ENCODE results near the gene ADCY2.

Gene ADCY2

GRCh38 chr5:7625740-7626139 lies 229.8 kb downstream of the ADCY2 start:
- no peak for DNase-seq
- no peaks in the 10 kb centered on the region for H3K27me3 ChIP-seq (replicated peaks)

GRCh38 chr5:7628248-7628647 lies 232.3 kb downstream of the ADCY2 start:
- in situ Hi-C loops (cut with HindIII; ENCODE audit: low pct_ligation_motif_present, low sequenced_read_pairs): no loop called here
- no peaks in the 10 kb centered on the region for H3K36me3 ChIP-seq (replicated peaks)
- DNase-seq: no peak
- H3K4me3 ChIP-seq (ENCODE audit: low read depth, low read length): no peak overlapping the region
- no peaks in the 10 kb centered on the region for H3K27me3 ChIP-seq (replicated peaks)
- no peak for TF ChIP-seq CTCF (IDR thresholded peaks at IDR 0.05; ENCODE audit: low read depth, low read length, missing control alignments)
- H3K27ac ChIP-seq: no peak overlapping the region

More at GRCh38 chr5:7625740-7626139, 229.8 kb downstream of the ADCY2 start:
- Histone ChIP-seq H3K4me3 (ENCODE audit: low read depth, low read length) (no peak overlapping the region), H3K36me3 (replicated peaks) (no peaks in the 10 kb centered on the region), H3K27ac (no peak overlapping the region)
- in situ Hi-C loops (cut with HindIII; ENCODE audit: low pct_ligation_motif_present, low sequenced_read_pairs): no loop called here
- no peak for TF ChIP-seq CTCF (IDR thresholded peaks at IDR 0.05; ENCODE audit: low read depth, low read length, missing control alignments)

GRCh38 chr5:7628820-7629219 lies 232.9 kb downstream of the ADCY2 start:
- Histone ChIP-seq H3K36me3 (replicated peaks) (no peaks in the 10 kb centered on the region), H3K4me3 (ENCODE audit: low read depth, low read length) (no peak overlapping the region), H3K27me3 (replicated peaks) (no peaks in the 10 kb centered on the region), H3K27ac (no peak overlapping the region)
- no peak for TF ChIP-seq CTCF (IDR thresholded peaks at IDR 0.05; ENCODE audit: low read depth, low read length, missing control alignments)
- in situ Hi-C loops (cut with HindIII; ENCODE audit: low pct_ligation_motif_present, low sequenced_read_pairs): no loop called here
- no peak for DNase-seq

GRCh38 chr5:7629561-7629960 lies 233.6 kb downstream of the ADCY2 start:
- no peak overlapping the region for H3K27ac ChIP-seq
- TF ChIP-seq CTCF (IDR thresholded peaks at IDR 0.05; ENCODE audit: low read depth, low read length, missing control alignments): no peak
- no peak overlapping the region for H3K4me3 ChIP-seq (ENCODE audit: low read depth, low read length)
- no peaks in the 10 kb centered on the region for H3K36me3 ChIP-seq (replicated peaks)
- no peak for DNase-seq
- in situ Hi-C loops (cut with HindIII; ENCODE audit: low pct_ligation_motif_present, low sequenced_read_pairs): no loop called here
- no peaks in the 10 kb centered on the region for H3K27me3 ChIP-seq (replicated peaks)

- no peaks in the 10 kb centered on the region for H3K36me3 ChIP-seq (replicated peaks)
- in situ Hi-C loops (cut with HindIII; ENCODE audit: low pct_ligation_motif_present, low sequenced_read_pairs): no loop called here
- DNase-seq: no peak
These were observed 238.9 kb downstream of the ADCY2 start for GRCh38 chr5:7634837-7635236.

More at GRCh38 chr5:7634837-7635236, 238.9 kb downstream of the ADCY2 start:
- no peak overlapping the region for H3K4me3 ChIP-seq (ENCODE audit: low read depth, low read length)
- H3K27me3 ChIP-seq (replicated peaks): no peaks in the 10 kb centered on the region
- H3K27ac ChIP-seq: no peak overlapping the region
- TF ChIP-seq CTCF (IDR thresholded peaks at IDR 0.05; ENCODE audit: low read depth, low read length, missing control alignments): no peak

Measured in brain microvascular endothelial cell (primary cell).